HG03066 (cell line): ENCODE results near the gene CCDC134.
"Not testable (repeated sequence)": the region's sequence is repeated elsewhere in the genome, so short reads cannot be mapped to it uniquely, and the experiment has no call there.

Experiments used
- ATAC-seq: cut with Tn5 transposase; IDR thresholded peaks from one replicate; pipeline ENCODE4 v1.9.1; 2021; ENCODE audit warnings: low read depth; ENCODE audit not compliant: unreplicated experiment

Gene CCDC134

GRCh38 chr22:41822317-41823057 is 22.0 kb downstream of the CCDC134 start:
- ATAC-seq: no peak

- no peak for ATAC-seq
Measured at GRCh38 chr22:41823797-41824196, 23.3 kb downstream of the CCDC134 start.

GRCh38 chr22:41825376-41825775 is 24.9 kb downstream of the CCDC134 start:
- ATAC-seq: no peak

GRCh38 chr22:41826021-41826420 is 25.5 kb downstream of the CCDC134 start:
- no peak for ATAC-seq

- ATAC-seq: no peak
Measured at GRCh38 chr22:41826430-41827383, 26.2 kb downstream of the CCDC134 start.

- ATAC-seq: no peak
Measured at GRCh38 chr22:41827671-41828070, 27.2 kb downstream of the CCDC134 start.

GRCh38 chr22:41828516-41828915 is 28.0 kb downstream of the CCDC134 start:
- ATAC-seq: no peak

GRCh38 chr22:41830174-41830573 is 29.7 kb downstream of the CCDC134 start:
- no peak for ATAC-seq

GRCh38 chr22:41831383-41831782 is 30.9 kb downstream of the CCDC134 start:
- no peak for ATAC-seq

- ATAC-seq: no peak
Measured at GRCh38 chr22:41831828-41832552, 31.5 kb downstream of the CCDC134 start.

- peak; percentile 91 for ATAC-seq
Measured at GRCh38 chr22:41832553-41833368, 32.3 kb downstream of the CCDC134 start, which contains the start of gene SREBF2. Gene SREBF2, plus strand, starts transcription at chr22:41833105. Its CDS starts 166 bp downstream, at chr22:41833271.

GRCh38 chr22:41833369-41834004 is 33.0 kb downstream of the CCDC134 start:
- ATAC-seq: peak; percentile 12

GRCh38 chr22:41834005-41834944 is 33.8 kb downstream of the CCDC134 start:
- ATAC-seq: no peak

GRCh38 chr22:41835462-41835861 is 35.0 kb downstream of the CCDC134 start:
- not testable (repeated sequence) for ATAC-seq

GRCh38 chr22:41836551-41836950 is 36.1 kb downstream of the CCDC134 start:
- ATAC-seq: no peak

- ATAC-seq: no peak
Measured at GRCh38 chr22:41838842-41839618, 38.6 kb downstream of the CCDC134 start.

- ATAC-seq: no peak
Measured at GRCh38 chr22:41840216-41840615, 39.7 kb downstream of the CCDC134 start.
